Activated CD4-positive, CD25-positive, alpha-beta regulatory T cell treated with anti-CD3 and anti-CD28 coated beads, Interleukin-2, amount 50 U/mL, for 24 hours (primary cell): ENCODE data around the gene OR5L2.
"Not testable (repeated sequence)": the region's sequence is repeated elsewhere in the genome, so short reads cannot be mapped to it uniquely, and the experiment has no call there.

Source experiments
- ATAC-seq, 2 donors: fragments of 150-1000 bp; cut with Tn5 transposase; one replicate each; pipeline ENCODE4 v1.10.0; 2021; ENCODE audit warnings: mild to moderate bottlenecking in 1 of 2, moderate library complexity in 1 of 2

The OR5L2 gene

GRCh38 chr11:55826919-55827318 is at the start of gene OR5L2:
OR5L2 (plus strand) TSS chr11:55827219; CDS start chr11:55827219, 0 bp downstream.
- no peak for ATAC-seq

- no peak for ATAC-seq
Measured at GRCh38 chr11:55791606-55792005, 35.4 kb upstream of the OR5L2 start.

- no peak for ATAC-seq
Measured at GRCh38 chr11:55793321-55793720, 33.7 kb upstream of the OR5L2 start.

GRCh38 chr11:55795256-55795655 is 31.8 kb upstream of the OR5L2 start, which contains the start of gene OR5D14:
OR5D14 (plus strand) TSS chr11:55795556; CDS start chr11:55795556, 0 bp downstream.
- no peak for ATAC-seq

- no peak for ATAC-seq
Measured at GRCh38 chr11:55806248-55806647, 20.8 kb upstream of the OR5L2 start.

GRCh38 chr11:55811067-55811466 is 16.0 kb upstream of the OR5L2 start, which contains the start of gene OR5L1:
OR5L1 (plus strand) TSS chr11:55811367; CDS start chr11:55811467, 100 bp downstream.
- no peak for ATAC-seq

- ATAC-seq = no peak
Measured at GRCh38 chr11:55819330-55819729, 7.7 kb upstream of the OR5L2 start, which contains the start of gene OR5D18. OR5D18 (plus strand) TSS chr11:55819630; CDS start chr11:55819630, 0 bp downstream.

- ATAC-seq = no peak
Measured at GRCh38 chr11:55838452-55838851, 11.4 kb downstream of the OR5L2 start, which contains the start of gene OR5D16. OR5D16 (plus strand) TSS chr11:55838752; CDS start chr11:55838752, 0 bp downstream.

- ATAC-seq = no peak
Measured at GRCh38 chr11:55847453-55847852, 20.4 kb downstream of the OR5L2 start.

- no peak for ATAC-seq
Measured at GRCh38 chr11:55849037-55849436, 22.0 kb downstream of the OR5L2 start.

- no peak for ATAC-seq
Measured at GRCh38 chr11:55852141-55852540, 25.1 kb downstream of the OR5L2 start.

GRCh38 chr11:55854704-55855103 is 27.7 kb downstream of the OR5L2 start:
- ATAC-seq = no peak

GRCh38 chr11:55867354-55867753 is 40.3 kb downstream of the OR5L2 start:
- ATAC-seq = not testable (repeated sequence)

GRCh38 chr11:55872731-55873130 is 45.7 kb downstream of the OR5L2 start:
- not testable (repeated sequence) for ATAC-seq

- not testable (repeated sequence) for ATAC-seq
Measured at GRCh38 chr11:55873146-55873545, 46.1 kb downstream of the OR5L2 start.
